Mesothelial cell of epicardium (in vitro differentiated cells): ENCODE results near the gene OR8D2. TPM values are rescaled to one million over a fixed set of nuclear protein-coding genes. Genes with fewer than 3 reads are reported as not detected.

Source experiments
- DNase-seq, 2 experiments: peaks; one replicate each; pipeline ENCODE4 v3.0.0; 2021; ENCODE audit warnings: low spot score in 2 of 2; ENCODE audit not compliant: unreplicated experiment in 2 of 2
- H3K27ac Mint-ChIP-seq: 2 replicates; pipeline ENCODE4 v1.8.0; 2021; ENCODE audit warnings: mixed read lengths
- H3K27me3 Mint-ChIP-seq: 2 replicates; pipeline ENCODE4 v1.8.0; 2021; ENCODE audit warnings: low read depth, mixed read lengths
- H3K36me3 Mint-ChIP-seq: 2 replicates; pipeline ENCODE4 v1.8.0; 2021; ENCODE audit warnings: mixed read lengths
- H3K4me1 Mint-ChIP-seq: 2 replicates; pipeline ENCODE4 v1.8.0; 2021; ENCODE audit warnings: mixed read lengths
- H3K4me3 Mint-ChIP-seq: 2 replicates; pipeline ENCODE4 v1.8.0; 2021; ENCODE audit warnings: mild to moderate bottlenecking, moderate library complexity, mixed read lengths
- H3K9me3 Mint-ChIP-seq: 2 replicates; pipeline ENCODE4 v1.8.0; 2021; ENCODE audit warnings: mixed read lengths
- CTCF ChIP-seq: fragments of 200-600 bp; sonication (generic); IDR thresholded peaks from one replicate; pipeline ENCODE4 v1.5.0; 2021; ENCODE audit warnings: antibody characterized with exemption; ENCODE audit not compliant: unreplicated experiment
- total RNA-seq: library from RNA; stranded (reverse); gene quantifications from 3 replicates; pipeline ENCODE4 v1.2.1, GENCODE V29; 2021

Gene OR8D2
- total RNA-seq, 1 donor from 2014 or later, result not detected

DNA sequence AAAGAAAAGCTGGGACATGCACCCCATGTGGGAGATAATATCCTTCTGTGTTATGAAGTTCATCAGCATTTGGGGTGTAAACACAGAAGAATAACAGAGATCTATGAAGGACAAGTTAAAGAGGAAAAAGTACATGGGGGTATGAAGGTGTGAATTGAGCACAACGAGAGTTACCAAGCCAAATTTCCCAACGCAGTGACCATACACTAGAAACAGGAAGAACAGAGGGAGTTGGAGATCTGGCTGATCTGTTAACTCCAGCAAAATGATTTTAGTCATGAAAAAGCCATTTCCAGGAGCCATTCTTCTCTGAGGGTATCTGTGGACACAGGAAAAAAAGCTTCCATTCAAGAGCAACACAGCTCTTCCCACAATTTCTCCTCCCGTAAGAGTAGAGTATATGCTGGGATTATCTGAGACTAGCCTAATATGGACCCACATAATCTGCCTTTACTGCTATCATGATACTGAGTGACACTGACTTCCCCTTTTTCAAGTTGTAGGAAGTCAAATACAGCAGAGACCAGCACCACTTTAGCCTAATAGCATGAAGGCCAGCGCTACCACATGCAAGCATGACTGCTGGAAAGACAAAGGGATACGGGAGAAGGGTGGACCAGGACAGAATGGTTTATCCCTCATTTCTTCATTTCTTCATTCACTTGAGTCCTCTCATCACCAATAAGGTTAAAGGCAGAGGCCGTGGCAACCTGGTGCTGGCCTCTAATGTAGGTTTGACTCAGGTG is 19.6 kb upstream of the OR8D2 start:
- Mint-ChIP-seq H3K27ac (no peak overlapping the region), H3K27me3 (no peaks in the 10 kb centered on the region), H3K4me1 (no peaks in the 10 kb centered on the region)

DNA sequence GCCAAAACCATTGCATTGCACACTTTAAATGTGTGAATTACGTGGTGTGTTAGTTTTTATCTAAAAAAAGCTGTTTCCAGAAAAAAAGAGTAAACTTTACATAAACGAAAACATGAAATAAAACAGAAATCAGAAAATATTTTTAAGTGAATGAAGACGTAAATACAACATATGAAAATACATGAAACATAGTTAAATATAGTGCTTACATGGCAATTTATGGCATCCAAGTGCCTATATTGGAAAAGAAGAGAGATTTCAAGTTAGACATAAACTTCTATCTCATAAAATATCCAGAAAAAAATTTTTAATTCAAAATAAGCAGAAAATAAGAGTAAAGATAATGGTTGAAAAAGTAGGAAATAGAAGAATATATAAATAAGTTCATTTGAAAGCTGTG is 11.9 kb upstream of the OR8D2 start:
- TF ChIP-seq CTCF, result no peak
- H3K9me3 Mint-ChIP-seq, result peaks cover 8% of the 10 kb centered on the region
- no peaks in the 10 kb centered on the region for H3K4me1 Mint-ChIP-seq
- no peaks in the 10 kb centered on the region for H3K36me3 Mint-ChIP-seq
- DNase-seq, result no peak
- H3K4me3 Mint-ChIP-seq, result no peak overlapping the region
- H3K27me3 Mint-ChIP-seq, result peaks cover 29% of the 10 kb centered on the region
- no peak overlapping the region for H3K27ac Mint-ChIP-seq

More for the DNA sequence above, 19.6 kb upstream of the OR8D2 start:
- Mint-ChIP-seq H3K36me3 (no peaks in the 10 kb centered on the region), H3K9me3 (peaks cover 4% of the 10 kb centered on the region), H3K4me3 (no peak overlapping the region)
- no peak for TF ChIP-seq CTCF
- DNase-seq, result no peak

- no peak for DNase-seq
- H3K36me3 Mint-ChIP-seq, result no peaks in the 10 kb centered on the region
- no peak overlapping the region for H3K27ac Mint-ChIP-seq
- H3K27me3 Mint-ChIP-seq, result peaks cover 29% of the 10 kb centered on the region
- TF ChIP-seq CTCF, result no peak
- H3K9me3 Mint-ChIP-seq, result peaks cover 8% of the 10 kb centered on the region
- no peaks in the 10 kb centered on the region for H3K4me1 Mint-ChIP-seq
- H3K4me3 Mint-ChIP-seq, result no peak overlapping the region
These were observed 9.9 kb upstream of the OR8D2 start for GRCh38 chr11:124329787-124330478.

DNA sequence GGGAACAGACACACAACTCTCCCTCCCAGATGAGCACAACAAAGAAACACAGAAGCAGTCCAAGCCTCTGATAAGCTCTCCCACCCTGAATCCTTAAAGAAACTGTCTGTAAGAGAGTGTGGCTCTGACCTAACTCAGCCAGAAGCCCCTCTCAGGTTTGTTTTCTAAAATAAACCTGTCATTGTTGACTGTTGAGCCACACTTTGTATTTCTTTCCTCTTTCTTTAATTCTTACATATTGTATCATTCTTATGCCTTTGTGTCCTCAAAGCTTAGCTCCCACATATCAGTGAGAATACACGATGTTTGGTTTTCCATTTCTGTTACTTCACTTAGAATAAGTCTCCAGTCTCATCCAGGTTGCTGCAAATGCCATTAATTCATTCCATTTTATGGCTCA is 7.8 kb upstream of the OR8D2 start:
- no peak for DNase-seq
- Mint-ChIP-seq H3K27ac (no peak overlapping the region), H3K36me3 (no peaks in the 10 kb centered on the region), H3K4me3 (no peak overlapping the region), H3K27me3 (peaks cover 37% of the 10 kb centered on the region), H3K9me3 (peaks cover 8% of the 10 kb centered on the region), H3K4me1 (no peaks in the 10 kb centered on the region)
- no peak for TF ChIP-seq CTCF

- no peak overlapping the region for H3K4me3 Mint-ChIP-seq
- no peaks in the 10 kb centered on the region for H3K4me1 Mint-ChIP-seq
- no peak for DNase-seq
- H3K9me3 Mint-ChIP-seq, result no peaks in the 10 kb centered on the region
- no peak for TF ChIP-seq CTCF
- no peaks in the 10 kb centered on the region for H3K36me3 Mint-ChIP-seq
- H3K27me3 Mint-ChIP-seq, result peaks cover 40% of the 10 kb centered on the region
- no peak overlapping the region for H3K27ac Mint-ChIP-seq
These were observed 2.4 kb upstream of the OR8D2 start for GRCh38 chr11:124322356-124322755.
